Measurements from ENCODE around the gene OR51B5.
"Not testable (repeated sequence)": the region's sequence is repeated elsewhere in the genome, so short reads cannot be mapped to it uniquely, and the experiment has no call there.

OR51B5 gene

DNA sequence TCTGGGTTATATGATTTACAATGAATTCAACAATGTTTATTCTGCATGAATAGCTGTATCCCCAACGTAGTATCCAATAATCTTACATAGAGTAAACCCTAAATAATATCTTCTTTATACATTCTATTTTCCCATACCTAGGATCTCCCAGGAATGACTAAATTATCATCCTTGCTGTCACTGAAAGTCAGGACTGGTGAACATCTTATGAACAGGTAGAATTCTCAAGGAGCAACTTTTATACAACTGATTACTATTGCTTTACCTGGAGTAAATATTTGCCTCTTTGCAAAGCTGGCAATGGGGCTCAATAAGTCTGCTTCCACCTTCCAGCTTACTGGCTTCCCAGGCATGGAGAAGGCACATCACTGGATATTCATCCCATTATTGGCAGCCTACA is 7.9 kb upstream of the OR51B5 start, which contains the start of gene OR51B6:
TSS of gene OR51B6 (plus strand) at position 301 of the 400 bp plus-strand sequence. CDS start at position 301, 0 bp downstream.
- DNase-seq (ENCODE audit: low read depth), result no peak
- no peak within 1 kb of the TSS for H3K4me3 ChIP-seq (replicated peaks; ENCODE audit: low read depth, low read length)
- TF ChIP-seq, protein P1, sequence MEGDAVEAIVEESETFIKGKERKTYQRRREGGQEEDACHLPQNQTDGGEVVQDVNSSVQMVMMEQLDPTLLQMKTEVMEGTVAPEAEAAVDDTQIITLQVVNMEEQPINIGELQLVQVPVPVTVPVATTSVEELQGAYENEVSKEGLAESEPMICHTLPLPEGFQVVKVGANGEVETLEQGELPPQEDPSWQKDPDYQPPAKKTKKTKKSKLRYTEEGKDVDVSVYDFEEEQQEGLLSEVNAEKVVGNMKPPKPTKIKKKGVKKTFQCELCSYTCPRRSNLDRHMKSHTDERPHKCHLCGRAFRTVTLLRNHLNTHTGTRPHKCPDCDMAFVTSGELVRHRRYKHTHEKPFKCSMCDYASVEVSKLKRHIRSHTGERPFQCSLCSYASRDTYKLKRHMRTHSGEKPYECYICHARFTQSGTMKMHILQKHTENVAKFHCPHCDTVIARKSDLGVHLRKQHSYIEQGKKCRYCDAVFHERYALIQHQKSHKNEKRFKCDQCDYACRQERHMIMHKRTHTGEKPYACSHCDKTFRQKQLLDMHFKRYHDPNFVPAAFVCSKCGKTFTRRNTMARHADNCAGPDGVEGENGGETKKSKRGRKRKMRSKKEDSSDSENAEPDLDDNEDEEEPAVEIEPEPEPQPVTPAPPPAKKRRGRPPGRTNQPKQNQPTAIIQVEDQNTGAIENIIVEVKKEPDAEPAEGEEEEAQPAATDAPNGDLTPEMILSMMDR (IDR thresholded peaks at IDR 0.05; ENCODE audit: low read length, missing control alignments), result no peak

DNA sequence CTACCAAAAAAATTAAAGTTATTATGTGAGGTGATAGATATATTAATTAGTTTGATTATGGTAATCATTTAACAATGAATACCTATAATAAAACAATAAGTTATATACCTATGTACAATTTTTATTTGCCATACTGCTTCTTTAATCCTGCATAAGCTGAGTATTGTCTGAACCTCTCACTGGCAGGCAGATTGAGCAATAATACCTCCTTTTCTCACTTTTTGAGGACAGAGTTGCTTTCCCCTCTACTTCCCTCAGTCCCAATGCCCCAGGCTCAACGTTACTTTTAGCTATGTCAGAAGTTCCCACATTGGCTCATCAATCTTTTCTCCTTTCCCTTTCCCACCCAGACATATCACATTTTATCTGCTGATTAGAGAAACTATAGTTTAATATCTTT is 6.2 kb upstream of the OR51B5 start:
- TF ChIP-seq, protein P1 (IDR thresholded peaks at IDR 0.05; ENCODE audit: low read length, missing control alignments), result no peak
- no peak for DNase-seq (ENCODE audit: low read depth)
- H3K4me3 ChIP-seq (replicated peaks; ENCODE audit: low read depth, low read length), result no peak overlapping the region

DNA sequence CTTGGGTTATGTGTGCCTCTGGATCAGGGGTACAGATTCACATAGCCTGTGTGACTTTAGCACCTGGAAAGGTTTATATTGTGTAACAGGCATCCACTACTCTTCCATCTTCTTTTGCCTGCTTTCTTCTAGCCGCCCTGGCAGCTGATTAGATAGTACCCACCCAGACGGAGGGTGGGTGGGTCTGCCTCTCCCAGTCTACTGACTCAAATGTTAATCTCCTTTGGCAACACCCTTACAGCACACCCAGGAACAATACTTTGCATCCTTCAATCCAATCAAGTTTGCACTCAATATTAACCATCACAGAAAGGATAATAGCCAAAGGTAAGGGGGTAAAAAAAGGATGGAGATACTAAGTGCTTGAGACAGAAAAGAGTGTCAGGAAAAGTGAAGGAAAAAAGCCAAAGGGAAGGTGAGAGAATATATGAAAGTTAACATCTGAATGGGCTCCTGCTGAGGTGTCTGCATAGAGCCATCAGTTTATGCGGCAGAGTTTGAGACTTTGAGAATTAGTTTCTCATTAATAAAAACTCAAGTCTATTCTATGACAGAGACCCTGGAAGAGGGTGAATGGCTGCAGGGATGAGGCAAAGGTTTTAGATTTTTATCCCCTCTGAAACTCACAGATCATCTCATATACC is 5.3 kb upstream of the OR51B5 start:
- no peak overlapping the region for H3K4me3 ChIP-seq (replicated peaks; ENCODE audit: low read depth, low read length)
- no peak for DNase-seq (ENCODE audit: low read depth)
- TF ChIP-seq, protein P1 (IDR thresholded peaks at IDR 0.05; ENCODE audit: low read length, missing control alignments), result no peak

DNA sequence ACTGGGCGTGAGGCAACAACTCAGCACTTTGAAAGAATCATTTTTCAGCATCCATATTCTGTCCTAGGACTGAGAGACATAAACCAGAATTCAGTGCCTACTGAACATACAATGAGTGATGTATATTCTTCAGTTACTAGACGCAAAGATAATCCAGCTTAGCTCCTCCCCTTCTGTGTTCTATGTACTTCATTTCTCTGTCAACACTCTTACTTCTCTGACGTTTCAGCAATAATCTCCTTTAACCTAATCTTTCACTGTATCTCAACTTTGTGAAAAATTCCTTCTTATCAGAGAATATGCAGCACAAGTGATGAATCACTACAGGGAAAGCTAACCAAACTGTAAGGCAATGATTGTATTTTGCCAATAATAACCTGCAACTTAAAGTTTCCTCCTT is 2.5 kb upstream of the OR51B5 start:
- TF ChIP-seq, protein P1 (IDR thresholded peaks at IDR 0.05; ENCODE audit: low read length, missing control alignments), result no peak
- no peak overlapping the region for H3K4me3 ChIP-seq (replicated peaks; ENCODE audit: low read depth, low read length)
- DNase-seq (ENCODE audit: low read depth), result peak; percentile 27

DNA sequence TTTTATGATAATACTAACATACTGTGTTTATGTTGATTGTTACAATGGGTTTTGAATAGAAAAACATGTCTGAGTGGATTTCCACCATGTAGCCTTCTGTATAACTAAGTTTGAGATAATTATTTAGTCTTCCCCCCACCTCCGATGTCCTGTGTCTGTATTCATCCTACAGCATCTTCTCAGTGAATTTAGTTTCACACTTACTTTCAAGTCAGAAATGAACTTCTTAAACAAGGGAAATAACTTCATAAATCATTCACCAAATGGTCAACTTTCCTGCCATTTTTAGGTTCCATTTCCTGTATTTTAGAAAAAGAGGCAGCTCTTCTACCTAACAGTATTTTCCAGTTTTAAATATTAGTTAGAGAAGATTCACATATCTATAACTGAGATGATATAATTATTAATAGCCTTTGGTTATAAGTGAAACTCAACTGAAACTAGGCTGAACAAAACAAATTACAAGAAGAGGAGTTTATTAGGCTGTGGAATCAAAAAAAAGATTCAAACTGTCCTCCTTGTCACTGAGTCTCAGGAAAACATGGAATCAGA is 3.5 kb downstream of the OR51B5 start:
- H3K4me3 ChIP-seq (replicated peaks; ENCODE audit: low read depth, low read length), result no peak overlapping the region
- TF ChIP-seq, protein P1 (IDR thresholded peaks at IDR 0.05; ENCODE audit: low read length, missing control alignments), result no peak
- DNase-seq (ENCODE audit: low read depth), result no peak

DNA sequence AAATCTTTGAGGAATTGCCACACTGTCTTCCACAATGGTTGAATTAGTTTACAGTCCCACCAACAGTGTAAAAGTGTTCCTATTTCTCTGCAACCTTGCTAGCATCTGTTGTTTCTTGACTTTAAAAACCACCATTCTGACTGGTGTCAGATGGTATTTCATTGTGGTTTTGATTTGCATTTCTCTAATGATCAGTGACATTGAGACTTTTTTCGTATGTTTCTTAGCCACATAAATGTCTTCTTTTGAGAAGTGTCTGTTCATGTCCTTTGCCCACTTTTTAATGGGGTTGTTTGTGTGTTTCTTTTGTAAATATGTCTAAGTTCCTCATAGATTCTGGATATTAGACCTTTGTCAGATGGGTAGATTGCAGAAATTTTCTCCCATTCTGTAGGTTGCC is 6.1 kb downstream of the OR51B5 start:
- DNase-seq (ENCODE audit: low read depth); H3K4me3 ChIP-seq (replicated peaks; ENCODE audit: low read depth, low read length): not testable (repeated sequence)

DNA sequence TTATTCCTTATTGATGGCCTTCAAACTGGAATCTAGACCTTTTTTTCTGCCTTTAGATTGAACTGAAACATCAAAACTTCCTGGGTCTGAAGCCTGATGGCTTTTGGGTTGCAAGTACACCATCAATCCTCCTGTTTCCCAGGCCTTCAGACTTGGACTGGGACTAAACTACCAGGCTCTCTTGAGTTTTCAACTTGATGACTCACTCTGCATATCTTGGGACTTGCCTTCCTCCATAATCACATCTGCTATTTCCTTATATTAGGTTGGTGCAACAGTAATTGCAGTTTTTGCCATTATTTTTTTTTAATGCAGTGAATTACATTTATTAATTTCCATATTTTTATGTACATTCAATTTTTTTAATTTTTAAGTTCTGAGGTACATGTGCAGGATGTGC is 7.0 kb downstream of the OR51B5 start:
- peak; percentile 36 for DNase-seq (ENCODE audit: low read depth)
- TF ChIP-seq, protein P1 (IDR thresholded peaks at IDR 0.05; ENCODE audit: low read length, missing control alignments), result no peak

More for the DNA sequence above, 7.0 kb downstream of the OR51B5 start:
- H3K4me3 ChIP-seq (replicated peaks; ENCODE audit: low read depth, low read length), result no peak overlapping the region
